MV-4-11 (cell line): Measurements from ENCODE around the gene GNA14.
A peak's percentile ranks its signal among the peaks of the same experiment; 100 is the strongest.
"Not testable (repeated sequence)": the region's sequence is repeated elsewhere in the genome, so short reads cannot be mapped to it uniquely, and the experiment has no call there.

Experiments
- DNase-seq: peaks from one replicate; lab custom pipeline; 2025; lab: John Stamatoyannopoulos, UW

The GNA14 gene

GRCh38 chr9:77489405-77490163 lies 158.5 kb downstream of the GNA14 start:
- not testable (repeated sequence) for DNase-seq

GRCh38 chr9:77488439-77489126 lies 159.5 kb downstream of the GNA14 start:
- no peak for DNase-seq

GRCh38 chr9:77486968-77487367 lies 161.2 kb downstream of the GNA14 start:
- DNase-seq, result no peak

- DNase-seq, result no peak
Observed at GRCh38 chr9:77486463-77486862, 161.7 kb downstream of the GNA14 start.

- DNase-seq, result no peak
Observed at GRCh38 chr9:77475641-77476473, 172.3 kb downstream of the GNA14 start.

- no peak for DNase-seq
Observed at GRCh38 chr9:77474936-77475335, 173.2 kb downstream of the GNA14 start.

- no peak for DNase-seq
Observed at GRCh38 chr9:77472646-77473045, 175.5 kb downstream of the GNA14 start.

- no peak for DNase-seq
Observed at GRCh38 chr9:77471572-77471971, 176.6 kb downstream of the GNA14 start.

- DNase-seq, result no peak
Observed at GRCh38 chr9:77469515-77470231, 178.4 kb downstream of the GNA14 start.

GRCh38 chr9:77464661-77465060 lies 183.5 kb downstream of the GNA14 start:
- no peak for DNase-seq

- DNase-seq, result no peak
Observed at GRCh38 chr9:77463151-77463550, 185.0 kb downstream of the GNA14 start.

GRCh38 chr9:77462066-77462465 lies 186.1 kb downstream of the GNA14 start:
- DNase-seq, result no peak

- no peak for DNase-seq
Observed at GRCh38 chr9:77460938-77461337, 187.2 kb downstream of the GNA14 start.

- DNase-seq, result peak; percentile 48
Observed at GRCh38 chr9:77457916-77458592, 190.1 kb downstream of the GNA14 start.

GRCh38 chr9:77456829-77457437 lies 191.2 kb downstream of the GNA14 start:
- peak; percentile 82 for DNase-seq

- peak; percentile 48 for DNase-seq
Observed at GRCh38 chr9:77455312-77455927, 192.7 kb downstream of the GNA14 start.

GRCh38 chr9:77454663-77455062 lies 193.5 kb downstream of the GNA14 start:
- no peak for DNase-seq

GRCh38 chr9:77453825-77454647 lies 194.1 kb downstream of the GNA14 start:
- peak; percentile 78 for DNase-seq

- no peak for DNase-seq
Observed at GRCh38 chr9:77451507-77451906, 196.6 kb downstream of the GNA14 start.

- DNase-seq, result no peak
Observed at GRCh38 chr9:77450085-77450475, 198.0 kb downstream of the GNA14 start.
